Lower lobe of right lung (tissue), 2 donors: ENCODE measurements around the gene HPS4. TPM values are rescaled to one million over a fixed set of nuclear protein-coding genes. Genes with fewer than 3 reads are reported as not detected.

Experiments
- ATAC-seq, 2 donors: fragments of 200-7000 bp; cut with Tn5 transposase; one replicate each; pipeline ENCODE4 v1.9.1; 2020 to 2022; ENCODE audit warnings: mild to moderate bottlenecking in 2 of 2, moderate library complexity in 2 of 2
- DNase-seq: peaks from one replicate; pipeline ENCODE4 v3.0.0-alpha.2; 2020
- H3K27ac ChIP-seq: fragments of 200-600 bp; one replicate; pipeline ENCODE4 v1.8.0; 2022
- H3K27me3 ChIP-seq: fragments of 200-600 bp; one replicate; pipeline ENCODE4 v1.8.0; 2022; ENCODE audit warnings: low read depth
- H3K36me3 ChIP-seq: fragments of 200-600 bp; one replicate; pipeline ENCODE4 v1.8.0; 2022; ENCODE audit warnings: mild to moderate bottlenecking
- H3K4me1 ChIP-seq: fragments of 200-600 bp; one replicate; pipeline ENCODE4 v1.8.0; 2022
- H3K4me3 ChIP-seq: fragments of 200-600 bp; one replicate; pipeline ENCODE4 v1.8.0; 2022; ENCODE audit warnings: mild to moderate bottlenecking
- H3K9me3 ChIP-seq: fragments of 200-600 bp; one replicate; pipeline ENCODE4 v1.8.0; 2022
- CTCF ChIP-seq: fragments of 200-600 bp; IDR thresholded peaks from one replicate; pipeline ENCODE4 v1.8.0; 2022; ENCODE audit warnings: antibody characterized with exemption, mild to moderate bottlenecking
- intact Hi-C: fragments of 100-400 bp; cut with DNase I; formaldehyde crosslinking; loops from one replicate; pipeline ENCODE4 v1.11.0; 2022
- total RNA-seq: library from RNA; stranded (reverse); fragmentation: NEBNext Ultra II Directional; extraction: Animal tissue kit (Norgen Biotek cat#: 25700); gene quantifications from one replicate; pipeline ENCODE4 v1.2.1, GENCODE V29; 2021
- donor health status: DM: no; HTN: yes; CAD: no; lungs with severe emphysema.

HPS4 gene
- total RNA-seq, 1 donor from 2014 or later, result 39.8 TPM

GRCh38 chr22:26446808-26447515, 36.6 kb downstream of the HPS4 start:
- H3K9me3 ChIP-seq, result no peaks in the 10 kb centered on the region
- H3K4me1 ChIP-seq, result no peaks in the 10 kb centered on the region
- H3K27me3 ChIP-seq, result no peaks in the 10 kb centered on the region
- intact Hi-C loops, result no loop called here
- no peak for TF ChIP-seq CTCF
- DNase-seq (no peak), ATAC-seq (no peak)
- H3K36me3 ChIP-seq, result peaks cover 18% of the 10 kb centered on the region
- H3K27ac ChIP-seq, result no peak overlapping the region
- no peak overlapping the region for H3K4me3 ChIP-seq

GRCh38 chr22:26445577-26446275, 37.9 kb downstream of the HPS4 start:
- no peaks in the 10 kb centered on the region for H3K4me1 ChIP-seq
- H3K9me3 ChIP-seq, result no peaks in the 10 kb centered on the region
- ATAC-seq (no peak), DNase-seq (no peak)
- TF ChIP-seq CTCF, result no peak
- H3K27ac ChIP-seq, result no peak overlapping the region
- H3K4me3 ChIP-seq, result no peak overlapping the region
- no peaks in the 10 kb centered on the region for H3K27me3 ChIP-seq
- intact Hi-C loops, result no loop called here
- peaks cover 7% of the 10 kb centered on the region for H3K36me3 ChIP-seq

- H3K27ac ChIP-seq, result no peak overlapping the region
- no peak overlapping the region for H3K4me3 ChIP-seq
- no peaks in the 10 kb centered on the region for H3K27me3 ChIP-seq
- no peaks in the 10 kb centered on the region for H3K4me1 ChIP-seq
- no peak for TF ChIP-seq CTCF
- no peak for ATAC-seq
- intact Hi-C loops, result no loop called here
- DNase-seq, result no peak
- H3K9me3 ChIP-seq, result no peaks in the 10 kb centered on the region
- no peaks in the 10 kb centered on the region for H3K36me3 ChIP-seq
Observed at GRCh38 chr22:26444777-26445176, 38.8 kb downstream of the HPS4 start.

GRCh38 chr22:26443901-26444690, 39.5 kb downstream of the HPS4 start:
- intact Hi-C loops, result no loop called here

More at GRCh38 chr22:26443901-26444690, 39.5 kb downstream of the HPS4 start:
- no peaks in the 10 kb centered on the region for H3K4me1 ChIP-seq
- H3K36me3 ChIP-seq, result no peaks in the 10 kb centered on the region
- DNase-seq (no peak), ATAC-seq (no peak)
- H3K9me3 ChIP-seq, result no peaks in the 10 kb centered on the region
- TF ChIP-seq CTCF, result no peak
- H3K27me3 ChIP-seq, result no peaks in the 10 kb centered on the region
- H3K27ac ChIP-seq, result no peak overlapping the region
- no peak overlapping the region for H3K4me3 ChIP-seq
